AG04449 (cell line): ENCODE results near the gene RPS6KC1.
"Not testable (repeated sequence)": the region's sequence is repeated elsewhere in the genome, so short reads cannot be mapped to it uniquely, and the experiment has no call there.

Source experiments
- CTCF ChIA-PET: fragments of 350-600 bp; formaldehyde crosslinking; extraction: SDS; loops from one replicate; lab custom pipeline; 2021; ENCODE audit warnings: antibody characterized with exemption; lab: Yijun Ruan, JAX
- POLR2A ChIA-PET: fragments of 400-600, 350-600 bp; formaldehyde crosslinking; extraction: SDS; loops from one replicate; lab custom pipeline; 2020; ENCODE audit warnings: antibody characterized with exemption, inconsistent platforms; lab: Yijun Ruan, JAX
- DNase-seq: peaks from one replicate; pipeline ENCODE4 v3.0.0-alpha.2; 2010; ENCODE audit warnings: low read depth, low spot score
- H3K4me3 ChIP-seq: 2 replicates; pipeline ENCODE4 v1.5.1; 2011; ENCODE audit warnings: low read depth, mild to moderate bottlenecking, control low read depth, low read length
- CTCF ChIP-seq: IDR thresholded peaks from one replicate; pipeline ENCODE4 v1.5.1; 2011; ENCODE audit warnings: mild to moderate bottlenecking, moderate library complexity, low read length, control low read depth, inconsistent platforms; ENCODE audit not compliant: insufficient read depth; ENCODE audit errors: missing control alignments

The RPS6KC1 gene

DNA sequence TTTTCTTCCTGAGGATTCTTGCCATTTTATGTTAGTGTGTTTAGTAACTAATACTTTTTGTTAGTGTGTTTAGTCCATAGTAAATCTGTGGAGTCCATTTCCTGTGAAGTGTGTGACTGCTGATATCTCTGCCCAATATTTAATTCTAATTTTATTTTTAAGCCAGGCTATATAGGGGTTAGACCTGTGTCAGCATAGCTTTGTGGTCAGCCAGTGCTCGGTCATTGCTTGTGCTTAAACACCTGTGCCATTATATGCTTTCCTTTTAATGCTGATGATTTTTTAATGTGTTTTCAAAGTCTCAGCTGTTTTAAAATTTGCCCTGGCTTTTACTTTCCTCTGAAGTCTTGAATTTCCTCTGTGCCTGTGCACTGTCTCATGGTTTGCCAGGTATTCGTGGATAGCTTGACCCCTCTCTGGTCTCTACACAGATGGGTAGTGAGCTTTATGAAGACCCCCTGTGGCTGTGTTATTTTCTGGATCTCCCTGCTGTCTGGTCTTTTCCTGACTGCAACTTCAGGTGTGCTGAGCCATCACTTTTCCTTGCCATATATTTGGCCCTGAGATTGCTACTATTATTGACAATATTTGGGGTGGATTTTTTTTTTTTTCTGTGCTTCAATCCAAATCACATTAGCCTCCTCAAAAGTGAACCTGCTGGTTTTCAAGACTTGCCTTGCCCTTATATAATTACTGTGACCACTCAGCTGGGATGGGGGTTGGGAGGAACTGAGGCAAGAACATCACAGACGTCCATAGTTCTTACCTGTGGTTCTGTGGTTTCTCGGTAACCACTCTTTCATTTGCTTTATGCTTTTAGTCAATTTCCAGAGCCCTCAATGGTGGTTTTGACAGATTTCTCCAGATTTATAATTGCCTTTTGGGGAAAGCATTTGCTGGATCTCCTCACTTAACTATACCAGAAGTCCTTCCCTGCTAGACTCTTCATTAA is 59.6 kb downstream of the RPS6KC1 start:
- no peak overlapping the region for H3K4me3 ChIP-seq
- ChIA-PET CTCF (interaction anchor here (0.5 to 2.7 kb wide), 3 partner anchors 13 to 1013 kb away, joined by 3 to 13 read pairs (median 4); no protein-coding TSS in a partner anchor), POLR2A (no interaction called here)
- DNase-seq, result no peak
- no peak for TF ChIP-seq CTCF

GRCh38 chr1:213111502-213111901 is 60.5 kb downstream of the RPS6KC1 start:
- no peak for DNase-seq
- H3K4me3 ChIP-seq, result no peak overlapping the region
- no peak for TF ChIP-seq CTCF
- CTCF ChIA-PET, result interaction anchor here (0.8 to 2.7 kb wide), 2 partner anchors 9 to 12 kb away, joined by 4 to 13 read pairs; no protein-coding TSS in a partner anchor
- POLR2A ChIA-PET, result no interaction called here

- DNase-seq, POLR2A ChIA-PET, H3K4me3 ChIP-seq: not testable (repeated sequence)
- CTCF ChIA-PET, result interaction anchor here (2.7 kb wide), 1 partner anchor 11 kb away, joined by 13 read pairs; no protein-coding TSS in a partner anchor
Measured at GRCh38 chr1:213112723-213113122, 61.7 kb downstream of the RPS6KC1 start.

GRCh38 chr1:213117699-213118180 is 66.7 kb downstream of the RPS6KC1 start:
- POLR2A ChIA-PET, CTCF ChIA-PET, H3K4me3 ChIP-seq, DNase-seq: not testable (repeated sequence)

GRCh38 chr1:213119794-213120193 is 68.8 kb downstream of the RPS6KC1 start:
- no peak for TF ChIP-seq CTCF
- ChIA-PET CTCF (interaction anchor here (1.1 to 4.8 kb wide), 4 partner anchors 8 to 17 kb away, joined by 3 to 18 read pairs (median 4); no protein-coding TSS in a partner anchor), POLR2A (no interaction called here)
- no peak for DNase-seq
- no peak overlapping the region for H3K4me3 ChIP-seq

- TF ChIP-seq CTCF, result no peak
- CTCF ChIA-PET, result interaction anchor here (1.1 to 4.8 kb wide), 7 partner anchors 9 to 88 kb away, joined by 3 to 18 read pairs (median 4); no protein-coding TSS in a partner anchor
- POLR2A ChIA-PET, result no interaction called here
- no peak for DNase-seq
- no peak overlapping the region for H3K4me3 ChIP-seq
Measured at GRCh38 chr1:213120386-213120785, 69.3 kb downstream of the RPS6KC1 start.

GRCh38 chr1:213120961-213121360 is 69.9 kb downstream of the RPS6KC1 start:
- H3K4me3 ChIP-seq, result no peak overlapping the region
- POLR2A ChIA-PET, result no interaction called here
- DNase-seq, result no peak
- CTCF ChIA-PET, result interaction anchor here (0.9 to 4.8 kb wide), 7 partner anchors 9 to 87 kb away, joined by 3 to 18 read pairs (median 4); no protein-coding TSS in a partner anchor
- no peak for TF ChIP-seq CTCF
